ENCODE data around the gene ATF4.

ATF4 gene

DNA sequence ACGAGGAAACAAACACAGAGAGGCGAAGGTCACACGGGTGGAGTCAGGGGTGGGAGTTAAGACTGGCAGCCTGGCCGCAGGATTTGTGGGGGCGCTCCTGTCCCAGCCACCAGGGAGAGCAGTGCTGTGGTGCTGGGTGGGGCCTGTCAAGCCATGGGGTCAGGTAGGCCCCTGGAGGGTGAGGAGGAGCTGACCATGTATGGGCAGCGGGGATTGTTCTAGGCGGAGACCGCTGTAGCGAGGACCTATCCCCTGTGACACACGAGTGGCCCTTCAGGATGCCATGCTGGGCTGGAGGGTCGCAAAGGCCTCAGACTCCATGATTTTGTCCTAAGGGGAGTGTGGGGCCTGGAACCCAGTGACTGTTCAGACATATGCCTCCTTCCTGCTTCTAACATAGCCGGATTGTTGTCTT lies 13.7 kb downstream of the ATF4 start:
- Histone ChIP-seq H3K27ac (ENCODE audit: low read depth, low read length) (no peak overlapping the region), H3K9me3 (ENCODE audit: low read length) (no peaks in the 10 kb centered on the region), H3K36me3 (ENCODE audit: insufficient read depth, low read length) (peaks cover 12% of the 10 kb centered on the region), H3K4me3 (ENCODE audit: low read depth in 1 of 2, low read length in 2 of 2) (peak overlapping the region in 1 of 2 donors; percentile 45), H3K4me1 (ENCODE audit: insufficient read depth, low read length) (peaks cover 30% of the 10 kb centered on the region), H3K9ac (ENCODE audit: low read length) (no peak overlapping the region), H3K27me3 (ENCODE audit: control insufficient read depth in 1 of 2, insufficient read depth in 2 of 2, low read length in 2 of 2) (no peaks in the 10 kb centered on the region)

DNA sequence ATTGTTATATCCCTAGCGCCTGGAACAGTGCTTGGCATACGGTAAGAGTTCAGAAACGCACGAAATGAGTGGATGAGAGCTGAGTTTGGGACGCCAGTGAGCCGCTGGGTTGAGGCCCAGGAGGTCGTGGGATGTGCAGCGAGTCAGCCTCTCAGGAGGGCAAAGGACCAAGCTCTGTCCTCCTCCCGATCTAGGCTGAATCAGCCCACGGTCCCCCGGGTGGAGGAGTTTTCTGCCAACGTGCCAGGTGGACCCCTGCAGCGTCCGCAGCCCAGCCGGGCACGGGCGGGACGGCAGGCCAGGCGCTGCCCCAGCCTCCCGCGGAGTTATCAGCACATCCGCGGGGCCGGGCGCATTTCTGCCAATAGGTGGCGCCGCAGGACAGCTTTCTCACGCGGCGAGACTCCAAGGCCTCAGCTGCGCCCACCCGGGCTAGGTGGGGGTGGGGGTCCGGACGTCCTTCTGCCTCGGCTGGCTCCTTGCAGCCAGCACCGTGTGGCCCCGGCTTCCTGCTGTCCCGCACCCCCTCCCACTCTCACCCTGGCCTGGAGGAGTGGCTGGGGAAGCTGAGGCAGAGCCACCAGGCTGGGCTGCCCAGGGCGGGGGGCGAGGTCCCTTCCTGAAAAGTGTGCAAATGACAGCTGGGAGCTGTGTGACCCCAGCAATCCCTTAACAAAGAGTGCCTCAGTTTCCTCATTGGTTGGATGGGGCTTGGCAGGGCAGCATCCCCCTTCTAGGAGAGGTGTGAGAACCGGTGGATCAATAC lies 14.4 kb downstream of the ATF4 start:
- Histone ChIP-seq H3K9ac (ENCODE audit: low read length) (no peak overlapping the region), H3K4me3 (ENCODE audit: low read depth in 1 of 2, low read length in 2 of 2) (peak overlapping the region in 1 of 2 donors; percentile 45)

DNA sequence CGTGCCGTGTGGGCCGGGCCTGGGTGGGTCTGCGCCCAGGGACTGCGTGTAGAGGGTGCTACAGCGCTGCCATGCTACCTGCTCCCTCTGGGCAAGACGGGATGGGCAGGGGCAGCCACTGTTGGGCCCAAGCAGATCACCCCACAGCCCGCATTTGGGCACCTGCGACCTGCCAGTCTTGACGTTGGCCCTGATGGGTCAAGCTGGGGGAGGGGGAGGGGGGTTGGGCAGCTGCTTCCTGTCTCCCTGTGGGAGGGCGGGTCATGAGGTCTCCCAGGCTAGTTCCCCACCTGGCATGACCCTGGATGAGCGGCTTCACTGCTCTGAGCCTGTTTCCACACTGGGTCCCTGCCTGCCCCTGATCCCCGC lies 15.0 kb downstream of the ATF4 start:
- peaks cover 6% of the 10 kb centered on the region for H3K36me3 ChIP-seq (ENCODE audit: insufficient read depth, low read length)
- H3K27me3 ChIP-seq (ENCODE audit: control insufficient read depth in 1 of 2, insufficient read depth in 2 of 2, low read length in 2 of 2) = no peaks in the 10 kb centered on the region
- H3K4me1 ChIP-seq (ENCODE audit: insufficient read depth, low read length) = peaks cover 18% of the 10 kb centered on the region
- no peak overlapping the region for H3K4me3 ChIP-seq (ENCODE audit: low read depth in 1 of 2, low read length in 2 of 2)
- no peaks in the 10 kb centered on the region for H3K9me3 ChIP-seq (ENCODE audit: low read length)
- no peak overlapping the region for H3K9ac ChIP-seq (ENCODE audit: low read length)
- no peak overlapping the region for H3K27ac ChIP-seq (ENCODE audit: low read depth, low read length)

More for the DNA sequence above, 14.4 kb downstream of the ATF4 start:
- no peaks in the 10 kb centered on the region for H3K9me3 ChIP-seq (ENCODE audit: low read length)
- peaks cover 10% of the 10 kb centered on the region for H3K36me3 ChIP-seq (ENCODE audit: insufficient read depth, low read length)
- H3K4me1 ChIP-seq (ENCODE audit: insufficient read depth, low read length) = peaks cover 24% of the 10 kb centered on the region
- H3K27ac ChIP-seq (ENCODE audit: low read depth, low read length) = peak overlapping the region; percentile 36
- H3K27me3 ChIP-seq (ENCODE audit: control insufficient read depth in 1 of 2, insufficient read depth in 2 of 2, low read length in 2 of 2) = no peaks in the 10 kb centered on the region

DNA sequence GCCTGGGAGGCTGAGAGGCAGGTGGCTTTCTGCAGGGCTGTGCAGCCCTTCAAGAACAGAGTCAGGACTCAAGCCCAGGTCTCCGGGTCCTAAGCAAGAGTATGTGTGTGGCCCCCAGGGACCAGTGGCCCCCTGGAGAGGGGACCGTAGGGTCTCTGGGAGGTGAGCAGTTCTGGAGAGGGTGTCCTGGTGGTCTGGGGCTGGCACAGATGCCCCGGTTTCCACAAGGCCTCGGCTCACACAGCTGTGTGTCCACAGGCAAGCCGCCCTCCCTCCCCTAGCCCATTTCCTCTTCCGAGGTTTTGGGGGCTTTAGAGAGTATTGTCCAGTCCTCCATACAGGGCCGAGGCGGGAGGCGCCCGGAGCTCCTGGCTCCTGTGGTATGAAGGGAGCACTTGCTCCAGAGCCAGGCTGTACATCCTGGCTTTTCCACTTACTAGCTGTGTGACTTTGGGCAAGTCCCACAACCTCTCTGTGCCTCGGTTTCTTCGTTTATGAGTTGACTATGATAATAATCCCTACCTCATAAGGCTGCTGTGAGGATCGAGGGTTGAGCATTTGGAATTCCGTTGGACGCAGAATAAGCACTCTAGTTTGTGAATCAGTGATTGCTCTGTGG lies 15.6 kb downstream of the ATF4 start:
- H3K4me3 ChIP-seq (ENCODE audit: low read depth in 1 of 2, low read length in 2 of 2) = no peak overlapping the region
- no peaks in the 10 kb centered on the region for H3K9me3 ChIP-seq (ENCODE audit: low read length)
- H3K9ac ChIP-seq (ENCODE audit: low read length) = no peak overlapping the region
- peaks cover 12% of the 10 kb centered on the region for H3K4me1 ChIP-seq (ENCODE audit: insufficient read depth, low read length)
- no peaks in the 10 kb centered on the region for H3K27me3 ChIP-seq (ENCODE audit: control insufficient read depth in 1 of 2, insufficient read depth in 2 of 2, low read length in 2 of 2)
- peaks cover 3% of the 10 kb centered on the region for H3K36me3 ChIP-seq (ENCODE audit: insufficient read depth, low read length)
- no peak overlapping the region for H3K27ac ChIP-seq (ENCODE audit: low read depth, low read length)

DNA sequence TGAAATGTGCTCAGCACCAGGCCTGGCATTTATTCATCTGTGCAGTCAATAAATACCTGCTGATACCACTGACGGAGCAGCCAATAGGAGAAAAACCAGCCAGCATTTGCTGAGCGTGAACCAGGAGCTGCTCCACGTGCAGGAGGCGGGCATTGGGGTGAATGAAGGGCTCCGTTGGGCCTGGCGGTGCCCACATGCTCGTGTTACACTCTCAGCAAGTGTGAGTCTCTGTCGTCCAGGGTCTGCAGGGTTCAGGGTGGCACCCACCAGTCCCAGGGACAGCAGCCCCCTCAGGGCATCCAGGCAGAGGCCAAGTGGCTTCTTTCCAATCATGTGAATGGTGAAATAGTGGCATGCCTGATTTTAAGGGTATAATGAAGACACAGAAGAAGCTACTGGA lies 16.3 kb downstream of the ATF4 start:
- Histone ChIP-seq H3K9me3 (ENCODE audit: low read length) (no peaks in the 10 kb centered on the region), H3K4me3 (ENCODE audit: low read depth in 1 of 2, low read length in 2 of 2) (no peak overlapping the region), H3K4me1 (ENCODE audit: insufficient read depth, low read length) (peaks cover 4% of the 10 kb centered on the region), H3K9ac (ENCODE audit: low read length) (no peak overlapping the region), H3K27ac (ENCODE audit: low read depth, low read length) (no peak overlapping the region), H3K27me3 (ENCODE audit: control insufficient read depth in 1 of 2, insufficient read depth in 2 of 2, low read length in 2 of 2) (no peaks in the 10 kb centered on the region), H3K36me3 (ENCODE audit: insufficient read depth, low read length) (no peaks in the 10 kb centered on the region)

DNA sequence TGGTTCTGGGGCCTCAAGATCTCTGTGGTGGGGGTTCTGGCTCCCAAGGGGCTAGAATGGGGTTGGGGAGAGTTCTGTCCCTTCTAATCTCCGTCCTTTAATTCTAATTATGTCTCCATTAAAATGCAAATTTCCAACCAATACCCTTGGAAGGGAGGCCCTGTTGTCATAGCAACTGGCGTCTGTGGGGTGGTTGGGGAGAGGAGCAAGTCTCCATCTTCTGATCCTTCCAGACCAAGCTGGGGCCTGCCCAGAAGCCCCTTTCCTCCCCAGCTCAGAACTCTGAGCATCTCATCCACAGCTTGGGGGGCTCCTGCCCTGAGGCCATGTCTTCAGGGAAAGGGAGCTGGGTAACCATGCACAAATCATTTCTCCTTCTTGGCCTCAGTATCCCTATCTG lies 17.6 kb downstream of the ATF4 start:
- H3K27me3 ChIP-seq (ENCODE audit: control insufficient read depth in 1 of 2, insufficient read depth in 2 of 2, low read length in 2 of 2) = no peaks in the 10 kb centered on the region
- no peaks in the 10 kb centered on the region for H3K4me1 ChIP-seq (ENCODE audit: insufficient read depth, low read length)
- no peak overlapping the region for H3K27ac ChIP-seq (ENCODE audit: low read depth, low read length)
- H3K4me3 ChIP-seq (ENCODE audit: low read depth in 1 of 2, low read length in 2 of 2) = no peak overlapping the region
- H3K9me3 ChIP-seq (ENCODE audit: low read length) = no peaks in the 10 kb centered on the region
- no peaks in the 10 kb centered on the region for H3K36me3 ChIP-seq (ENCODE audit: insufficient read depth, low read length)
- no peak overlapping the region for H3K9ac ChIP-seq (ENCODE audit: low read length)

DNA sequence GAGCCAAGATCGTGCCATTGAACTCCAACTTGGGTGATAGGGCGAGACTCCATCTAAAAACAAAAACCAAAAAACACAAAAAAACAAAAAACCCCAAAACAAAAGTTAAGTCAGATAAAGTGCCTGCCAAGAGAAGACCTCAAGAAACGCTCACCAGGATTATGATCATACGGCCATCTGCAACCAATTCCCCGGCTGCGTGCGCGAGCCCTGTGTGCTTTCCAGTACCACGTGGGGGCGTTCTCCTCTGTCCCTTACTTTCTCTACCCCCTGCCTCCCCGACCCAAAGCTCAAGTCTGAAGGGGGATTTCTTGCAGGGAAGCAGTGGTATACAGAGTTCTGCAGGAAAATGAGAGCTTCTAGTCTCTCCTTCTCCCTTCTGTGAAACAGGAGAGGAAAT lies 22.7 kb downstream of the ATF4 start:
- H3K36me3 ChIP-seq (ENCODE audit: insufficient read depth, low read length) = no peaks in the 10 kb centered on the region
- no peak overlapping the region for H3K27ac ChIP-seq (ENCODE audit: low read depth, low read length)
- H3K9me3 ChIP-seq (ENCODE audit: low read length) = no peaks in the 10 kb centered on the region
- H3K4me1 ChIP-seq (ENCODE audit: insufficient read depth, low read length) = no peaks in the 10 kb centered on the region
- H3K27me3 ChIP-seq (ENCODE audit: control insufficient read depth in 1 of 2, insufficient read depth in 2 of 2, low read length in 2 of 2) = no peaks in the 10 kb centered on the region
- no peak overlapping the region for H3K9ac ChIP-seq (ENCODE audit: low read length)
- no peak overlapping the region for H3K4me3 ChIP-seq (ENCODE audit: low read depth in 1 of 2, low read length in 2 of 2)

DNA sequence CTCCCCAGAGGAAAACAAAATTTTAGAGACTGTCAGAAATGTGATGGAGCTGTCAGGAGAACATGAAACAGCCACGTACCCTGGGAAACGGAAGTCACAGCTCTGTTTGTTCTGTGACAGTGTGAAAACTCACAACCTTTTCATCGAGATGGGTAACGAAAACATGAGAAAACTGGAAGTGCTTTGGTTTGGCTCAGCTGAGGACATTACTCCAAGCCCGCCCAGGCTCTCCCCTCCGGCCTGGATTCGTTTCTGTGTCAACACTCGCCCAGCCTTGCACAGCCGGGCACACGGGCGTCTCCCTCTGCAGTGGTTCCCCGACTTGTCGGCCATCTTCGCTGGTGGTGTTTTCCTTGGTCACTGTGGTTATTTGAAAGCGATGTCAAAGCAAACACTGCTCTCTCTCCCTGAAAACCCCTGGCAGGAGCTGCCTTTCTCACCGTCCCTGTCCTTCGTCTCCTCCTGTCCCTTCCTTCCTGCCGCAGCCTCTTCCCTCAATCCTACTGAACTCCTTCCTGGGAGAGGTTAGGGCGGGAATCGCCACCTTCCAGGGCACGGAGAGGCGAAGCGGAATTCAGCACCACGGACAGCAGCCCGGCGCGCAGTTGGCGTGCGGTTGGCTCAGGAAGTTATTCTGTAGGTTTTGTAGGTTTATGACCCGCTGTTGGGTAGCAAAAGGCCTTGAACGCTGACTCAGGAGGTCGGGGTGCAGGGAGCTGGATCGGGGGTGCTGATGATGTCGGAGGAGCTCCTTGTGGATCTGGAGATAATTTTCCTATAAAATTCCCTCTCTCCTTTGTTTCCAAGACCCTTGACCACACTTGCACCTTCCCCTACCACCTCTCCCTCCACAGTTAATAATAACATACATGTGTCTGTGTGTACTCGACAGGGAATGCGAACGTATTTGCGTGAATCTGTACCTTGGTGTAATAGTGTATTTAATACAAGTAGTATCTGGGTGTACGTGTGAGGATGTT lies 25.3 kb downstream of the ATF4 start:
- no peak overlapping the region for H3K4me3 ChIP-seq (ENCODE audit: low read depth in 1 of 2, low read length in 2 of 2)
- H3K36me3 ChIP-seq (ENCODE audit: insufficient read depth, low read length) = no peaks in the 10 kb centered on the region
- no peaks in the 10 kb centered on the region for H3K27me3 ChIP-seq (ENCODE audit: control insufficient read depth in 1 of 2, insufficient read depth in 2 of 2, low read length in 2 of 2)
- no peak overlapping the region for H3K27ac ChIP-seq (ENCODE audit: low read depth, low read length)
- H3K9ac ChIP-seq (ENCODE audit: low read length) = no peak overlapping the region
- H3K4me1 ChIP-seq (ENCODE audit: insufficient read depth, low read length) = no peaks in the 10 kb centered on the region
- H3K9me3 ChIP-seq (ENCODE audit: low read length) = no peaks in the 10 kb centered on the region

DNA sequence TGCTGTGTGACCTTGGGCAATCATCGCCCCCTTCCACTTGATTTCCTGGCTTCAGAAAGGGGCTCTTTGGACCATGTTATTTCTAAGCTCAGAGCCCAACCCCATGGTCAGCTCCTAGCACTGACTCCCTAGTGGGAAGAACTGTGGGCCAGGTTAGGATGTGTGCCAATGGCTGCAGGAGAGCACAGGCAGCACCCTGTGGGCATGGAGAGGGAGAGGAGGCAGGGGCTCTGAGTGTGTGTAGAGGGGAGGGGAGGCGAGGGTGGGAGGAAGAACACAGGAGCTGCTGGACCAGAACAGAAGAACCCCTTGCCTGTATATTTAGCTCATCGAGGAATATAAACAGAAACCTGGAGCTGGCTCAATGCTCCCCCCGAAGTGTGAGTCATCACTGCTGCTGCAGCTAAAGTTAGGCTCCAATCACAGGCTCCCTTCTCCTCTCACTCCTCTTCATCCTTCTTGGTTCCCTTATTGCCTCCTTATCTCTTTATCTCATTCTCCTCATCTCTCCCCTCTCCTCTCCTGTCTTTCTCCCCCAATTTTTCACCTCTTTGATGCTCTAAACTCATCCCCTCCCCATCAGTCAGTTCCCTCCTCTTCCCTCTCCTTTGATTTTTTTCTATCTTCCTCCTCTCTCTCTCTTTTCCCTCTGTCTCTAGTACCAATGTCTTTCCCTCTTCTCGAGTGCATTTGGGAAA lies 26.7 kb downstream of the ATF4 start:
- peaks cover 0 to under 1% of the 10 kb centered on the region in 2 donors for H3K27me3 ChIP-seq (ENCODE audit: control insufficient read depth in 1 of 2, insufficient read depth in 2 of 2, low read length in 2 of 2)
- no peak overlapping the region for H3K4me3 ChIP-seq (ENCODE audit: low read depth in 1 of 2, low read length in 2 of 2)

DNA sequence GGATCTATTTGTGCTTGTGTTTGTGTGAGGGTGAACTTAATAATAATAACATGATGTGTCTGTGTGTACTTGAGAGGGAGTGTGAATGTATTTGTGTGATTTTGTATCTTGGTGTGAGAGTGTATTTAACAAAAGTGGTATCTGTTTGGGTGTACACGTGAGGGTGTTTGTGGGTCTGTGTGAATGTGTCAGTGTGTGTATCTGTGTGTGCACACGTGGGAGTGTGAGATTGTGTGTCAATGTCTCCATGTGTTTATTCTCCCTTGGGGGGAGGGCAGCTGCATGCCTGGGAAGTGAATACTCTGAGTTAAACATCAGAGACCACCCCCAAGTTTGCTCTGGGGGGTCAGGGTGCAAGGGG lies 27.2 kb downstream of the ATF4 start:
- Histone ChIP-seq H3K9ac (ENCODE audit: low read length) (no peak overlapping the region), H3K36me3 (ENCODE audit: insufficient read depth, low read length) (no peaks in the 10 kb centered on the region), H3K4me3 (ENCODE audit: low read depth in 1 of 2, low read length in 2 of 2) (no peak overlapping the region), H3K27ac (ENCODE audit: low read depth, low read length) (no peak overlapping the region), H3K27me3 (ENCODE audit: control insufficient read depth in 1 of 2, insufficient read depth in 2 of 2, low read length in 2 of 2) (peaks cover 0 to 6% of the 10 kb centered on the region in 2 donors), H3K9me3 (ENCODE audit: low read length) (no peaks in the 10 kb centered on the region), H3K4me1 (ENCODE audit: insufficient read depth, low read length) (no peaks in the 10 kb centered on the region)

More for the DNA sequence above, 26.7 kb downstream of the ATF4 start:
- no peaks in the 10 kb centered on the region for H3K9me3 ChIP-seq (ENCODE audit: low read length)
- no peaks in the 10 kb centered on the region for H3K36me3 ChIP-seq (ENCODE audit: insufficient read depth, low read length)
- no peaks in the 10 kb centered on the region for H3K4me1 ChIP-seq (ENCODE audit: insufficient read depth, low read length)
- H3K9ac ChIP-seq (ENCODE audit: low read length) = no peak overlapping the region
- H3K27ac ChIP-seq (ENCODE audit: low read depth, low read length) = no peak overlapping the region

DNA sequence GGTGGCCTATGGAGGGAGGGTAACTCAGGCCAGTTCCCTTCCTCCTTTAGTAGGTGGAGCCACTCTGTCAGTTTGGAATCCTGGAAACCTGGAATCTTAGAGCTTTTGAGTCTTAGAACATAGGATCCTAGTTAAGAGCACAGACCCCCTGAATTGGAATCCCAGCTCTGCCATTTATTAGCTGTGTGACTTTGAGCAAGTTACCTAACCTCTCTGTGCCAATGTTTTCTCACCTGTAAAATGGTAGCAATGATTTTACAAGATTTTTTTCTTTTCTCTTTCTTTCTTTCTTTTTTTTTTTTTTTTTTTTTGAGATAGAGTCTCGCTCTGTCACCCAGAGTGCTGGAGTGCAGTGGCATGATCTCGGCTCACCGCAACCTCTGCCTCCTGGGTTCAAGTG lies 33.1 kb downstream of the ATF4 start:
- Histone ChIP-seq H3K27me3 (ENCODE audit: control insufficient read depth in 1 of 2, insufficient read depth in 2 of 2, low read length in 2 of 2) (peaks cover 15 to 30% of the 10 kb centered on the region in 2 donors), H3K4me1 (ENCODE audit: insufficient read depth, low read length) (no peaks in the 10 kb centered on the region), H3K9ac (ENCODE audit: low read length) (no peak overlapping the region), H3K36me3 (ENCODE audit: insufficient read depth, low read length) (no peaks in the 10 kb centered on the region), H3K4me3 (ENCODE audit: low read depth in 1 of 2, low read length in 2 of 2) (no peak overlapping the region), H3K27ac (ENCODE audit: low read depth, low read length) (no peak overlapping the region), H3K9me3 (ENCODE audit: low read length) (no peaks in the 10 kb centered on the region)

All from muscle layer of colon (tissue), 2 donors.